ENCODE data around the gene MBNL2.

The MBNL2 gene

GRCh38 chr13:97392020-97392419, 169.9 kb downstream of the MBNL2 start:
- no peaks in the 10 kb centered on the region for H3K9me3 ChIP-seq
- TF ChIP-seq, protein P1, sequence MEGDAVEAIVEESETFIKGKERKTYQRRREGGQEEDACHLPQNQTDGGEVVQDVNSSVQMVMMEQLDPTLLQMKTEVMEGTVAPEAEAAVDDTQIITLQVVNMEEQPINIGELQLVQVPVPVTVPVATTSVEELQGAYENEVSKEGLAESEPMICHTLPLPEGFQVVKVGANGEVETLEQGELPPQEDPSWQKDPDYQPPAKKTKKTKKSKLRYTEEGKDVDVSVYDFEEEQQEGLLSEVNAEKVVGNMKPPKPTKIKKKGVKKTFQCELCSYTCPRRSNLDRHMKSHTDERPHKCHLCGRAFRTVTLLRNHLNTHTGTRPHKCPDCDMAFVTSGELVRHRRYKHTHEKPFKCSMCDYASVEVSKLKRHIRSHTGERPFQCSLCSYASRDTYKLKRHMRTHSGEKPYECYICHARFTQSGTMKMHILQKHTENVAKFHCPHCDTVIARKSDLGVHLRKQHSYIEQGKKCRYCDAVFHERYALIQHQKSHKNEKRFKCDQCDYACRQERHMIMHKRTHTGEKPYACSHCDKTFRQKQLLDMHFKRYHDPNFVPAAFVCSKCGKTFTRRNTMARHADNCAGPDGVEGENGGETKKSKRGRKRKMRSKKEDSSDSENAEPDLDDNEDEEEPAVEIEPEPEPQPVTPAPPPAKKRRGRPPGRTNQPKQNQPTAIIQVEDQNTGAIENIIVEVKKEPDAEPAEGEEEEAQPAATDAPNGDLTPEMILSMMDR (IDR thresholded peaks at IDR 0.05; ENCODE audit: low read depth, low read length): no peak
- DNase-seq: no peak
- H3K4me3 ChIP-seq (ENCODE audit: low read depth, low read length): no peak overlapping the region
- H3K36me3 ChIP-seq: no peaks in the 10 kb centered on the region
- H3K4me1 ChIP-seq: 0 out of 2 replicates have a peak, but pooled peaks cover 2% of the 10 kb centered on the region
- no peaks in the 10 kb centered on the region for H3K27me3 ChIP-seq

DNA sequence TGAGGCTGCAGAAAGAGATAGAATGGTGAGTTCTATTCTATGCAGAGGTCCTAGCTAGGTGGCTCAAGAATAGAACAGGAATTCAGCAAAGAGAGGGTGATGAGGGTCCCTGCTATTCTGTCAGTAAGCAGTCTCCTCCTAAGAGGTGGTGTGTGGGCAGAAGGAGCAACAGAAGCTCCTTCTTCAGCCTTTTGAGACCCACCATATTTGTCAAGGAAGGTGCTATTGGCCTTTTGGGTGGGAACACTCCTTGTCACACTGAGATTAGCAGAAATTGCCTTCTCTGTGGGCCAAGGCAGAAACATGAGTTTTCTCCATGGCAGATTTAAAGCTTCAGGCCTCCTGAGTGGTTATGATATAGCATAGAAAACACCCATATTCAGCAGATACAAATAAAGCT, 172.4 kb downstream of the MBNL2 start:
- Histone ChIP-seq H3K9me3 (no peaks in the 10 kb centered on the region), H3K4me3 (ENCODE audit: low read depth, low read length) (no peak overlapping the region), H3K36me3 (no peaks in the 10 kb centered on the region), H3K4me1 (no peaks in the 10 kb centered on the region), H3K27me3 (no peaks in the 10 kb centered on the region)
- TF ChIP-seq, protein P1 (IDR thresholded peaks at IDR 0.05; ENCODE audit: low read depth, low read length): no peak
- DNase-seq: no peak

- no peak overlapping the region for H3K4me3 ChIP-seq (ENCODE audit: low read depth, low read length)
- H3K36me3 ChIP-seq: no peaks in the 10 kb centered on the region
- no peaks in the 10 kb centered on the region for H3K27me3 ChIP-seq
- no peaks in the 10 kb centered on the region for H3K4me1 ChIP-seq
- no peak for DNase-seq
- H3K9me3 ChIP-seq: no peaks in the 10 kb centered on the region
- TF ChIP-seq, protein P1 (IDR thresholded peaks at IDR 0.05; ENCODE audit: low read depth, low read length): no peak
These were observed 173.5 kb downstream of the MBNL2 start for GRCh38 chr13:97395447-97396136.

- Histone ChIP-seq H3K4me1 (no peaks in the 10 kb centered on the region), H3K27me3 (no peaks in the 10 kb centered on the region), H3K4me3 (ENCODE audit: low read depth, low read length) (no peak overlapping the region), H3K9me3 (no peaks in the 10 kb centered on the region), H3K36me3 (no peaks in the 10 kb centered on the region)
- no peak for DNase-seq
- TF ChIP-seq, protein P1 (IDR thresholded peaks at IDR 0.05; ENCODE audit: low read depth, low read length): no peak
These were observed 175.1 kb downstream of the MBNL2 start for GRCh38 chr13:97397267-97397666.

- TF ChIP-seq, protein P1 (IDR thresholded peaks at IDR 0.05; ENCODE audit: low read depth, low read length): no peak
- Histone ChIP-seq H3K4me3 (ENCODE audit: low read depth, low read length) (no peak overlapping the region), H3K4me1 (no peaks in the 10 kb centered on the region), H3K27me3 (0 out of 2 replicates have a peak, but pooled peaks cover 3% of the 10 kb centered on the region), H3K36me3 (no peaks in the 10 kb centered on the region), H3K9me3 (no peaks in the 10 kb centered on the region)
- DNase-seq: no peak
These were observed 179.3 kb downstream of the MBNL2 start for GRCh38 chr13:97401421-97401820.

DNA sequence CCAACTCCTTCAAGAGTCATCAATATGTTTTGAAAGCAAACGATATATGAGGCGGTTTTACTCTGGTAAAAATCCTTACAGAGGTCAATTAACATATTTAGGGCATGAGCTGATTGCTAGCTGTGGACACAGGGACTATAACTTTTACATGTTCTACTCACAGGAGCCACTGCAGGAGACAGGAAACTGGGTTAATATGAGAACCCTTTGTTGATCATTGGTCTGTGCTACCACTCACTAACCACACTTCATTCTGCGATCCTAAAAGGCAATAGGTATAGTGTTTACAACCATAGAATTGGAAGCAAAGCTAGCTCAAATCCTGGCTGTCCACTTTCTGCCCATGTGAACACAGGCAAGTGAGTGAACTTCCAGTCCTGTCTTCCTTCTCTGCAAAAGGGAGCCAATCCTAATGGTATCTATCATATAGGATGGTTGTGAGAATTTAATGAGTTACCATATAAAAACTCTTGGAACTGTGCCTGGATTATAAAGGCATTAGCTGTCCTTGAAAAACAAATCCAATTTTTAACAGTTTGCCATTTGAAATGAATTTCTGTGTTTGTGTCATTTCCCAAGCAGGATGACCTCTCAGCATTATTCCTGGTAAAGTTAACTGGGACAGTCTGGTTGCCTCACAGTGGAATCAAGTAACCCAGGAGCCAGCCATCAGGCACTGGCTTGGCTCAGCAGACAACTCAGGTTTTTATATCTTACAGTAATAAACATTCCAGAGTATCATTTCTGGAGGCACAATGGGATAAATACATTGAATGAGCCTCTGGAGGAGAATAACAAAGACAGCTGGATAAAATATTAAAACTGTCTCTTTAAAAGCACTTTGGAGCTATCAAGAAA, 182.0 kb downstream of the MBNL2 start:
- TF ChIP-seq, protein P1 (IDR thresholded peaks at IDR 0.05; ENCODE audit: low read depth, low read length): no peak
- DNase-seq: no peak

More for the DNA sequence above, 182.0 kb downstream of the MBNL2 start:
- Histone ChIP-seq H3K9me3 (no peaks in the 10 kb centered on the region), H3K4me1 (no peaks in the 10 kb centered on the region), H3K27me3 (0 out of 2 replicates have a peak, but pooled peaks cover 3% of the 10 kb centered on the region), H3K4me3 (ENCODE audit: low read depth, low read length) (no peak overlapping the region), H3K36me3 (no peaks in the 10 kb centered on the region)
